CD1c-positive myeloid dendritic cell (primary cell): Measurements from ENCODE around the gene RXRG.
A peak's percentile ranks its signal among the peaks of the same experiment; 100 is the strongest.

Experiments used
- DNase-seq: peaks from one replicate; pipeline ENCODE4 v3.0.0-alpha.2; 2016; ENCODE audit errors: extremely low spot score

Gene RXRG

DNA sequence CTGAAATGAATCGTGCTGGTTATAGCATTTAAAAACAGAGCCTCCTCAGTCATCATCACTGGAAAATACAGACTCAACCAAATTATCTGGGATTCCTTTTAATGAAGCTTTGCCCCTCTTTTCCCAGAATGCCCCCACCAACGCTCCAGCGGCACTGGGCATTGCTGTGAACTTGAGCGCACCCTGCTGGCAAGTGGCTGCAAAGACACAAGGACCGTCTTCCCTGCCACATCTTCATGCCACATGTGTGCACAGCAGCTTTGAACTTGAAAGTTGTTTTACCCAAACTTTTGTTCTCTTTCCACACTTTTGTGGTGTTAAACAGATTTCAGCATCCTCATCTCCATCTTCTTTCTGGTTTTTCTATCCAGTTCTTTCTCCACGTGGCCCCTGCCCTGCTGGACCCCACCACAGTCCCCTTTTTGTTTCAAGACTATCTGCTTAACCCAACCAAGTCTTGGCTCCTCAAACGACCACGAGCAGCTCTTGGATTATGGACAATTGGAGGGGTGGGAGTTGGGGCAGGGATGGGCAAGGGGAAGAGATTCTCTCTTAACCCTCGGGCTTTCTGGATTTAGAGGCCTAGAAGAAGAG lies 75.6 kb downstream of the RXRG start:
- DNase-seq, result peak; percentile 49

DNA sequence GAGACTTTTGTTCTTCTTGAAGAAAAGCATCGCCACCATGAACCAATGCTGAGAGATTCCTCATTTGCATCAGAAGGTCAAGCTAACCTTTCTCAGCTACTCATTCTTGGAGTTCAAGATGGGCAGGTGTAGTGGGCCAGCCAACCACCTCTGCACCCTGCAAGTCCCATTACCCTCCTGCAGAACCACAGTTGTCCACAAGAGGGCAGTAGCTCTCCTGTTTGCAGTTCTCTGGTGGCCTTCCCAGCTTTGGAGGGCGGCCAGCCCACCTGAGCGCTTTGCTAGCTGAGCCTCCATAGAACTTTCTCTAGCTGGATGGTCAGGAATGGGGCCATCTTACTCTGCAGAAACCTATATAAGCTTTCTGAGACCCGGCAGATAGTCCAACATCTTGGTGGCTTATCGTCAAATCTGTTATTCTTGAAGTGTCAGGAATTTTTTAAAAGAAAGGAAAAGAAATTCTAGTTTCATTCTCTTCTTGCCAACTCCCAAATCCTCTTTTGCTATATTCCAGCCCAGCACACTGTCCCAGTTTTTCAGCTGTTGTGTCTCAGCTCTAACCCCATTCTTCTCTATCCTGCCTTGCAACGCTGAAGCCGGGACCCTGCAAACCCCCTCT lies 77.4 kb downstream of the RXRG start:
- DNase-seq, result peak; percentile 69

DNA sequence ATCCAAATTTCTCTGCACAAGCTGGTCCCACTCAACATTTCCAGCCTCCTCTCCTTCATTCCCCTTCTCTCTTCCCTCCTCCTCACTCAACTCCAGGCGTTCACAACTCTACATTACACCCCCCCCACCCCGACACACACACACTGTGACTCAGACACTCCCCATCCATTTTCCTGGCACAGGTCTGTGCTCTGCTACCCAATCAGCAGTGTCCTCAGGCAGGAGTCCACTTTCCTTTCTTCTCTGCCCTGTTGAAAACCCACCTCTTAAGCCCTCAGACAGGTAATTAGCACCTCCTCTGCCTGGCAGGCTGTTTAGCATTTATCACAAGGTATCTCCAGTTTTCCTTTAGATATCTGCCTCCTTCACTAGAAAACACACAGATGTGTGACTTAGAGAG lies 79.6 kb downstream of the RXRG start:
- DNase-seq, result no peak

DNA sequence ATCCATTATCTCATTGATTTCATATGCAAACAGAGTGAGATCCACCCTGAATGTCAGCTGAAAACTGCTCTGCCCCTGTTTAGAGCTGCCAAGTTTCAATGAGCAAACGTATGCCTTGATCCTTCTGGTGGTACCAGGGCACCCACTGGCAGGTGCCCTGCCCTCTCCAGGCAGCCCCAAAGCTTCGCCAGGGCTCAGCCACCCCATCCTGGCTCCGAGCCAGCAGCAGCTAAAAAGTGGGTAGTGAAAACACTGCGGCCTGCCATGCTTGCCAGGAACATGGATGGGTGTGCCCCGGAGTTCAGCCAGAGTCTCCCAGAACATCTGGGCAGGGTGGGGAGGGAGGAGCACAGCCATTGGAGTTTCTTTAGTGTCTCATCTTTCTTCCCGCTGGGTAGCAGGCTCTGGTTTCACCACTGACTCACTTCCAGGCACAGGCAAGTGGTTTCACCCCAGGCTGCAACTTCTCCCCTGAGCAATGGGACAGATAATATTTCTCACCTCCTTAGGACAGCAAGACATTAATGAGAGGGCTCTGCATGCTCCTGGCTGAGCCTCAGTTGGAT lies 80.3 kb downstream of the RXRG start:
- peak; percentile 5 for DNase-seq

DNA sequence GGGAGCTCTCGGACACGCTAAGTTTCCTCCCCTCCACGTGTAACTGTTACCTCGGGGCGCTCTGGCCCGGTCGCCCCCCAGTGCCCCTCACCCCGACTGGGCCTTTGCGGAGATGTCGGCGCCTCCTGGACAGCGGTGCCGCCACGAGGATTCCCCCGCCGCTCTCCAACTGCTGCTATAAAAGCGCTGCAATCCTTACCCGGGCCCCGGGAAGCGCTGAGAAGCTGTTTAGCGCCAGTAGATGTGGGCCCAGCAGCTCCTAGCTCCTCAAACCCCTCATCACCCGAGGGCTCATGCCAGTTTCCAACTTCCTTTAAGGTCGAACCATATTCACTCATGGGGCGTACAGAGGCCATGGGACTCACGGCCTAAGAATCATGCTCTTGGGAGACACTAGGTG lies 88.0 kb downstream of the RXRG start:
- DNase-seq, result no peak

DNA sequence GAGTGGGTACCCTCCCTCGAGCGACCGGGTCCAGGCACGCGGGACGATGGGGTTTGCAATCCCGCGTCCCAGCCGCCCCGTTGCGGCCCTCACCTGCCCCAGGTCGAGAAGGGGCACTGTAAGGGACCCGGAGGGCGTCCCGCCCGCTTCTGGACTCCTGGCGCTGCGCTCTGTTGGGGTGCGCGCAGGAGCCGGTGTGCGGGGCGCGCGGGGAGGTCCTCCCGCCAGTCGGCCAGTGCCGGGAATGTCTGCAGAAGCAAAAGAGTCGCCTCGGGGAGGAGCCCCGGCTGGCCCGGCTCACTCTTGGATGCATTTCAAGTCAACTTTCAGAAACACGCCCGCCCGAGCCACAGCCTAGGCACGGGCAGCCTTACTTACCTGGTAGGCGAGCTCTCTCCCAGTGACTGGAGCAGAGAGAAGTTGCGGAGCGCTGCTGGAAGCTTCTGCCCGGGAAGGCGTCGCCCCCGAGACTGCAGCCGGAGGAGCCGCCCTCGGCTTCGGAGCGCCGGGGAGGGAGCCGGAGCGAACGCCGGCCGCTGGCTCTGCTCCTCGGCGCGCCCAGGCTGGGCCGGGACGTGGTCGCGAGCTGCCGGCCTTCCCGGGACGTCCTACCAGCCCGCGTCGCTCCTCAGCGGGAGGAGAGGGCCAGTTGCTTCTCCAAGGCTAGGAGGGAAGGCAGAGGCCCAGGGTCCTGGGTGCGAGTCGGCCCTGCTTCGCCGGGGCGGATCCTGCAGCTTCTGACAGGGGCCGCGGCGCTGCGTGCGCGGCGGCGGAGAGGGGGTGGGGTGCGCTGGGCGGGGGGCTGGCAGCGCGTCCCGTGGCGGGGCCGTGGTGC lies 88.7 kb downstream of the RXRG start, which contains the start of gene LMX1A:
LMX1A (minus strand) TSS at position 739 of the 835 bp plus-strand sequence. CDS start 1,156 bp downstream, outside the sequence.
- no peak for DNase-seq

DNA sequence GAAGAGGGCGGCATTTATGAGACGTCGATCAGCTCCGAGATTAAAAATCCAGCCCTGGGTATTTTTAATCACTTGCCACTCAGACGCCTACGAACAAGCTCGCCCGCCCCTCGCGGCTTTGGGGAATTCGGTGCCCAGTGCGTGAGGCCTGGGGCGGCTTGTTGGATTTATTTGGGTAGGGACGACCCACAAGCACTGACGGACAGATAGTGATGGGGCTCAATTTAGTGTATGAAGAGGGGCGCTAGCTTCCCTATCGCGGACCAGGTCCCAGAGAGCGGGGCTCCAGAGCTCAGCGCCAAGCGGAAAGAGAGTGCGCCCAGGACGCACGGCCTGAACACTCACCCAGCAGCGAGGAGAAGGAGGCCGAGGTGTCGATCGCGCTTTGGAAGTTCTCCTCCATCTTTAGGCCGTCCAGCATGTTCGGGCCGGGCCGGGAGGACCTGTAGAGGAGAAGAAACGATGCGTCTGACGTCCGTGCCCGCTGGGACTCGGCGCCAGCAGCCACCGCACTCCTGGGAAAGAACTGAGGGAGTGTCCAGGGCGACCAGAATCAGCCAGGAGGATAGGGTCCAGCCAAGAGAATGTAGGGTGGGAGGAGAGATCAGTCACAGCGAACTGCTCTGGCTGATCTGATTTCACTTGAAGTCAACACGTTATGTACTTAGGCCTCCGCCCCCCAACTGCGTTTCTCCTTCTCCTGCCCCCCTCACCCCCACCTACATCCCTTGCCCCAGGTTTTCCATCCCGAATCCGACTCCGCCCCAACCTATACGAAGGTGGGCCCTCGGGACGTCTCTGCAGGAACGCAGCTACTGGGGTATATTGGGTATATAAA lies 89.6 kb downstream of the RXRG start:
- DNase-seq, result no peak

GRCh38 chr1:165354739-165355138 lies 90.2 kb downstream of the RXRG start:
- DNase-seq, result no peak

DNA sequence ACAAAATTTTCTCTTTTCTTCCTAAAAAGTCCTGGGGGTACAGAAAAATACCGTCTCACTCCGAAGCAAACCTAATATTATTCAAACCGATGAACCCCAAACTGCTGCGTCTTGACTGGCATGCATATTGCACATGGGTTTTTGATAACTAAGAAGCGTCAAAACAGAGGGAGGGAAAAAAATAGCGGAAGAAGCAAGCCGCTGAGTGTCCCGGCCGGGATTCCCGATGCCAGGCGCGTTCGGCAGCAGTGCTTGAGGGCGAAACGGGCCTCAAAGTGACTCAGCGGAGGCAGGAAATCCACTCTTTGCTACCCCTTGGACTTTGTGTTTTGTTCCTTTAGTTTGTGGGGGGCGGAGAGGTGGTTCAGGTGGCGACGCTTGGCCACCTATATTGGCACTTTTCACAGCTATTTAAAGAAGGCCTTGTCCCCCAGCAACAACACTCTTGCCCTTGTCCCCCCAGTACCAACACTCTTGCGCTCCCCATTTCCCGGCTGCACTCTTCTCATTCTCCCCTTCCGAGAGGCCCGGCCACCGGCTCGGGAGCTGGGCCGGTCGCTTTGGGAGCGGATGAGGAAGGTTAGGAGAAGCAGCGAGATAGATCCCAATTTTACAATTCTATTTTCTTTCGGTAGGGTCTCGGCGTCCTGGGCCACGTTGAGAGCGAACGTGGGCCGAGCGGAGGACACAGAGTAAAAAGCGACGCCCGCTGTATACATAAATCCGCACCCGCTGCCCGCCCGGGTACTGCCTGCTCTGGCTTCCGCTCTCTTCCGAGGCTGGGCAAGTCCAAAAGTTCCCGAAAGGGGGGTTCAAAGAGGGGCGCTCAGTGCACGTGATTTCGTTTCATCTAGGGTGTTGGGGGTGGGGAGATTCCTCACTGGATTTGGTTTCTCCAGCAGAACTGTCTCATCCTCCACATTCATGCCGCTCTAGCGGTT lies 90.9 kb downstream of the RXRG start:
- no peak for DNase-seq

- DNase-seq, result no peak
These were observed 92.3 kb downstream of the RXRG start for GRCh38 chr1:165352442-165353293.

- peak; percentile 4 for DNase-seq
These were observed 93.0 kb downstream of the RXRG start for GRCh38 chr1:165351863-165352441.
